ENCODE data around the gene SYNGR3. TPM values are rescaled to one million over a fixed set of nuclear protein-coding genes. Genes with fewer than 3 reads are reported as not detected.

SYNGR3 gene
- polyA plus RNA-seq, 1 donor (not counting 4 experiments of a cell fraction or from before 2014, with no cell fraction given) = 0.30 TPM

DNA sequence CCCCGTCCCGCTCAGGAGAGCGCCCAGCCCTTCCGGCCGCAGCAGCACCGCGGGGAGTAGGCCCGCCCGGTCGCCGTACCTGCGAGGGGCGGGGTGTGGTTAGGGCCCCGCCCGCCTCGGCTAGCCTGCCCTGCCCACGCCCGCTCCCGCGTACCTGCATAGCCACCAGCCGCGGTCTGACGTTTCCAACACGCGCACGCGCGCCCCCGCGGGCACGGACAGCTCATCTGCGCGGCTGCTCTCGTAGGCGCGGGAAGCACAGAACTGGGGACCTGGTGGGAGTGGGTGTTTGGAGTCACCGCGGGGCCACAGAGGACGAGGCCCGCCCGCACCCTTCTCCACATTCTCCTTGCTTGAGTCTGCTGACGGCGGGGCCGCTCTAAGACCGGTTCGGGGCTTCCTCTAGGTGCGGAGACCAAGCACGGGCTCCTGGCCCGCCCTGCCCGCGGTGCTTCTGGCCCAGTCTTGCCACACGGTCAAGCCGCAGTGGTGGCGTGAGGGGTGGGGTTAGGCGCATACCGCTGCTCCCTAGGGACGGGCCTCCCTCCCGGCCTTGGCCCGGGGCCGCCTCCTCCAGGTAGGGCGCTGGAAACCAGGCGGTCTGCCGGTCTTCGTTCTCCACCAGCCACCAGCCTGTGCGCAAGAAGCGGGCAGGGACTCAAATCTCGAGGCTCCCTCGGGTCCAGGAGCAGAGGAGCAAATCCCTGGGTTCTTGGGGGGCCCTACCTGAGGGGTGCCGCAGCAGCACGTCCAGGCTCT, 10.3 kb upstream of the SYNGR3 start:
- H3K27ac ChIP-seq (ENCODE audit: control insufficient read depth, insufficient read depth, low read length) = peak overlapping the region; percentile 26
- FAIRE-seq (no peak), DNase-seq (ENCODE audit: low read depth, low spot score) (no peak)
- H3K9me1 ChIP-seq (ENCODE audit: control insufficient read depth, extremely low read depth, insufficient read depth, low read length) = no peaks in the 10 kb centered on the region
- H3K9me3 ChIP-seq (ENCODE audit: control insufficient read depth, low read depth, low read length) = no peaks in the 10 kb centered on the region
- peak overlapping the region; percentile 40 to 52 (median 51) for H3K4me3 ChIP-seq (ENCODE audit: control insufficient read depth in 2 of 3, extremely low read depth in 1 of 3, insufficient read depth in 2 of 3, low read depth in 1 of 3, low read length in 3 of 3)
- H3K79me2 ChIP-seq (ENCODE audit: control insufficient read depth, insufficient read depth, low read length) = peaks cover 4% of the 10 kb centered on the region
- peaks cover 34% of the 10 kb centered on the region for H3K27me3 ChIP-seq (ENCODE audit: control insufficient read depth, extremely low read depth, insufficient read depth, low read length)
- H3K9ac ChIP-seq (ENCODE audit: control insufficient read depth, extremely low read depth, insufficient read depth, low read length) = peak overlapping the region; percentile 57
- dilution Hi-C loops (cut with MboI; ENCODE audit: extremely low pct_ligation_motif_present, low sequenced_read_pairs) = no loop called here
- peak overlapping the region; percentile 61 for H3K4me2 ChIP-seq (ENCODE audit: control insufficient read depth, extremely low read depth, insufficient read depth, low read depth, low read length)
- TF ChIP-seq, protein P1, sequence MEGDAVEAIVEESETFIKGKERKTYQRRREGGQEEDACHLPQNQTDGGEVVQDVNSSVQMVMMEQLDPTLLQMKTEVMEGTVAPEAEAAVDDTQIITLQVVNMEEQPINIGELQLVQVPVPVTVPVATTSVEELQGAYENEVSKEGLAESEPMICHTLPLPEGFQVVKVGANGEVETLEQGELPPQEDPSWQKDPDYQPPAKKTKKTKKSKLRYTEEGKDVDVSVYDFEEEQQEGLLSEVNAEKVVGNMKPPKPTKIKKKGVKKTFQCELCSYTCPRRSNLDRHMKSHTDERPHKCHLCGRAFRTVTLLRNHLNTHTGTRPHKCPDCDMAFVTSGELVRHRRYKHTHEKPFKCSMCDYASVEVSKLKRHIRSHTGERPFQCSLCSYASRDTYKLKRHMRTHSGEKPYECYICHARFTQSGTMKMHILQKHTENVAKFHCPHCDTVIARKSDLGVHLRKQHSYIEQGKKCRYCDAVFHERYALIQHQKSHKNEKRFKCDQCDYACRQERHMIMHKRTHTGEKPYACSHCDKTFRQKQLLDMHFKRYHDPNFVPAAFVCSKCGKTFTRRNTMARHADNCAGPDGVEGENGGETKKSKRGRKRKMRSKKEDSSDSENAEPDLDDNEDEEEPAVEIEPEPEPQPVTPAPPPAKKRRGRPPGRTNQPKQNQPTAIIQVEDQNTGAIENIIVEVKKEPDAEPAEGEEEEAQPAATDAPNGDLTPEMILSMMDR (optimal IDR thresholded peaks at IDR 0.05 in 1 of 3, IDR thresholded peaks at IDR 0.05 in 1 of 3, conservative IDR thresholded peaks at IDR 0.05 in 1 of 3; ENCODE audit: extremely low read depth in 1 of 3, insufficient read depth in 2 of 3, low read length in 3 of 3) = peak in 1 of 3 experiments; percentile 17
- no peak for TF ChIP-seq EZH2 (IDR thresholded peaks at IDR 0.05; ENCODE audit: low read length)
- peaks cover 14 to 22% of the 10 kb centered on the region in 2 experiments for H3K36me3 ChIP-seq (ENCODE audit: control insufficient read depth in 2 of 2, extremely low read depth in 1 of 2, insufficient read depth in 2 of 2, low read length in 2 of 2)
- H4K20me1 ChIP-seq (ENCODE audit: control insufficient read depth, extremely low read depth, insufficient read depth, low read length) = no peaks in the 10 kb centered on the region
- H2AFZ ChIP-seq (ENCODE audit: control insufficient read depth, low read length) = peak overlapping the region; percentile 8
- peaks cover 25% of the 10 kb centered on the region for H3K4me1 ChIP-seq (ENCODE audit: control insufficient read depth, extremely low read depth, insufficient read depth, low read length)

DNA sequence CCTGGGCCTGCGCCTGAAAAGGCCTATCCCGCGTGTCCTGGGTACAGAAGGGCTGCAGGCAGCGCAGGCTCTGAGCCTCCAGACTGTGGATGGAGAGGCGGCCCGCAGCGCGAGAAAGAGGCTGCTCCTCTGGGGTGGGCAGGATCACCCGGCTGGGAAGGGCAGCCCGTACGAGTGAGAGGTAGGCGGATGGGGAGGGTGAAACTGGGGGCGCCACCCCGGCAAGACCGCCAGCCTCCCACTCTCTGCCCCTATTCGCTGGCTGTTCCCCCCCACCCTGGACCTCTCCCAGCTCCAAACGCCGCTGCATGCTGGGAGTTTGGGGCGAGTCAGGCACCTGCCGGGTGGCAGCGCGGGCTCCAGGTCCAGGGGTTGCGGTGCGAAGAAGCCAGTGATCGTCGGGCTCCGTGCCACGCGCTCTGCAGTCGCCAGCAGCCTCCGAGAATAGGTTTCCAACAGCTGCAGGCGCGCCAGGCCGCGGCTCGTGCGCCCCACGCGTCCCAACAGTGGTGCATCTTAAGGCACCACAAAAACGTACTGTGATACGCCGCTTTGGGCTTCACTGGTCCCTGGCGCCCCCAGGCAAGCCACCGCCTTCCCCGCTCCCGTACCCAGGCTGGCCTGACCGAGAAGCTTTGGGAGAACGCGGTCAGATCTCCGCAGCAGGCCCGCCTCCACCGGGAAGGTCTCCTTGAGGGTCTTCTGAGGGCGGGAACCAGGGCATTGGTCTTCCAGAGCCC, 9.6 kb upstream of the SYNGR3 start:
- peak overlapping the region; percentile 40 to 52 (median 51) for H3K4me3 ChIP-seq (ENCODE audit: control insufficient read depth in 2 of 3, extremely low read depth in 1 of 3, insufficient read depth in 2 of 3, low read depth in 1 of 3, low read length in 3 of 3)
- FAIRE-seq (no peak), DNase-seq (ENCODE audit: low read depth, low spot score) (no peak)
- H4K20me1 ChIP-seq (ENCODE audit: control insufficient read depth, extremely low read depth, insufficient read depth, low read length) = no peaks in the 10 kb centered on the region
- TF ChIP-seq EZH2 (IDR thresholded peaks at IDR 0.05; ENCODE audit: low read length) = no peak
- TF ChIP-seq, protein P1 (optimal IDR thresholded peaks at IDR 0.05 in 1 of 3, IDR thresholded peaks at IDR 0.05 in 1 of 3, conservative IDR thresholded peaks at IDR 0.05 in 1 of 3; ENCODE audit: extremely low read depth in 1 of 3, insufficient read depth in 2 of 3, low read length in 3 of 3) = no peak
- dilution Hi-C loops (cut with MboI; ENCODE audit: extremely low pct_ligation_motif_present, low sequenced_read_pairs) = no loop called here
- peaks cover 34% of the 10 kb centered on the region for H3K27me3 ChIP-seq (ENCODE audit: control insufficient read depth, extremely low read depth, insufficient read depth, low read length)
- H3K9ac ChIP-seq (ENCODE audit: control insufficient read depth, extremely low read depth, insufficient read depth, low read length) = peak overlapping the region; percentile 57
- peaks cover 14 to 16% of the 10 kb centered on the region in 2 experiments for H3K36me3 ChIP-seq (ENCODE audit: control insufficient read depth in 2 of 2, extremely low read depth in 1 of 2, insufficient read depth in 2 of 2, low read length in 2 of 2)
- peaks cover 2% of the 10 kb centered on the region for H3K79me2 ChIP-seq (ENCODE audit: control insufficient read depth, insufficient read depth, low read length)
- H3K9me3 ChIP-seq (ENCODE audit: control insufficient read depth, low read depth, low read length) = no peaks in the 10 kb centered on the region
- no peak overlapping the region for H2AFZ ChIP-seq (ENCODE audit: control insufficient read depth, low read length)
- H3K27ac ChIP-seq (ENCODE audit: control insufficient read depth, insufficient read depth, low read length) = no peak overlapping the region
- H3K9me1 ChIP-seq (ENCODE audit: control insufficient read depth, extremely low read depth, insufficient read depth, low read length) = peaks cover 2% of the 10 kb centered on the region
- peak overlapping the region; percentile 61 for H3K4me2 ChIP-seq (ENCODE audit: control insufficient read depth, extremely low read depth, insufficient read depth, low read depth, low read length)
- peaks cover 32% of the 10 kb centered on the region for H3K4me1 ChIP-seq (ENCODE audit: control insufficient read depth, extremely low read depth, insufficient read depth, low read length)
